GM11168 (cell line): ENCODE results near the gene TBC1D23.
"Not testable (repeated sequence)": the region's sequence is repeated elsewhere in the genome, so short reads cannot be mapped to it uniquely, and the experiment has no call there.

Source experiments
- in situ Hi-C: fragments of 300-500 bp; cut with MboI; formaldehyde crosslinking; loops from one replicate; pipeline ENCODE4 v1.12.0; 2022; ENCODE audit warnings: low sequenced_read_pairs; ENCODE audit not compliant: unreplicated experiment

Gene TBC1D23

GRCh38 chr3:100289339-100289738 is 28.5 kb downstream of the TBC1D23 start:
- in situ Hi-C loops: no loop called here

- in situ Hi-C loops: no loop called here
Measured at GRCh38 chr3:100295089-100295488, 34.3 kb downstream of the TBC1D23 start.

- in situ Hi-C loops: no loop called here
Measured at GRCh38 chr3:100297784-100298183, 37.0 kb downstream of the TBC1D23 start.

DNA sequence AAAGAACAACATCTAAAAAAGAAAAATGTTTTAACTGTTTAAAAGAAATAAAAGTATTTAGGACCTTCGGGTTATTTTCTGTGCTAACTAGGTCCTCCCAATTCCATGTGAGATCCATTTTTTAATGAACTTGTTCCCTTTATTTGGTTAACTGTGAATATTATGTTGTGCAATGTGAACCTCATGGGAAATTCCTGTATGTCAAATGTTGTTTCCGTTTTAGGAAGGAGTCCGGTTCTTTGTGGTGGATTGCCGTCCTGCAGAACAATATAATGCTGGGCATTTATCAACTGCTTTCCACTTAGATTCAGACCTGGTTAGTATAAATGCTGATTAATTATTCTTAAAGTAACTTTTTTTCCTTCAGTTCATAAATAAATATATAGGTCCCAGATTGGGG is 38.2 kb downstream of the TBC1D23 start:
- in situ Hi-C loops: no loop called here

DNA sequence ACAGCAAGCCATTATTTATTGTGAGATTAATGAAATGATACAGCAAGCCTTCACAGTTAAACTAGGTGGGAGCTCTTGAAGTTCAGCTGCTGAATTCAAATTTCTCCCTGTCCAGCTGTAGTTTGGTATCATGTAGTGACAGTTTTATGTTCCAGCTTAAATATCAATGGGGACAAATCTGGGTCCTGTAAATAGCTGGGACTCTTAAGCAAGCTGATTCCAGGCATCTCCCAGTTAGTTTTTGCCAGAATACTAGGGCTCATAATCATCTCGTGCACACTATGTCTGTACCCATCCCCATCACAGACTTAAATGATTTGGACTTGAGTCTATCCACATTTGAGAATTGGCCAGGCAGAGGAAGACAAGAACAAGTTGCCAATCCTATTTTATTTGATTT is 45.9 kb downstream of the TBC1D23 start:
- in situ Hi-C loops: no loop called here

DNA sequence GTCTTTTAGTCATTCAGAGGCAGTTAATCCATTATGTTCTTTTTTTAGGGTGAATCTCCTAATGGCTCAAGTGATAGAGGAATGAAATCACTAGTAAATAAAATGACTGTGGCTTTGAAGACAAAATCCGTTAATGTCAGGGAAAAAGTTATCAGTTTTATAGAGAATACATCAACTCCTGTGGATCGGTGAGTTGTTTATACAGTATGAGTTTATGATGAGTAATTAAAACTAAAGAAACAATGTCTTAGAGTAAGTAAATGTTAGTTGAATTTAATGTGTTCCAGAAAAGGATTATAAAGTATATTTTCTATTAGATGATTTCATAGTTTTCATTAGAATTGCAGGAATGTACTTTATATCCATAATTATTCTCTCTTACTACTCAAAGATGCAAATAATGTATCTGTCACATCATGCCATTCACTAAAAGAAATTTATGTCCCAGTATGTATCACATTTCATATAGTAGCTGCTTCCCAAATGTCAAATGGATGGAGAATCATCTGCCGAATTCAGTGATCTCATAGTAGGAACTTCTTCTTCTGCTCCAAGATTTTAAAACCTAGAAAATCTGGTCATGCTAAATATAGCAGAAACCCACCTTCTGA is 49.7 kb downstream of the TBC1D23 start:
- in situ Hi-C loops: no loop called here

- in situ Hi-C loops: no loop called here
Measured at GRCh38 chr3:100311011-100311410, 50.2 kb downstream of the TBC1D23 start.

DNA sequence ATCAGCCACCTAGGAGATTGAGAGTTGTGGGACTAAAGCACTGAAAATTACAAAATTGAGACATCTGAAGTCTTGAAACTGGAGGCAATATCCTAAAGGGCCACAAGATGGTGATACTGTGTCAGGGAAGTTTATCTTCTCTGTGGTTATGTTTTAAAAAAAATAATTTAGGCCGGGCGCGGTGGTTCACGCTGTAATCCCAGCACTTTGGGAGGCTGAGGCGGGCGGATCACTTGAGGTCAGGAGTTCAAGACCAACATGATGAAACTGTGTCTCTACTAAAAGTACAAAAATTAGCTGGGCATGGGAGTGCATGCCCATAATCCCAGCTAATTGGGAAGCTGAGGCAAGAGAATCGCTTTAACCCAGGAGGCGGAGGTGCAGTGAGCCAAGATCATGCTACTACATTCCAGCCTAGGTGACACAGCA is 55.9 kb downstream of the TBC1D23 start:
- in situ Hi-C loops: no loop called here

GRCh38 chr3:100317912-100318311 is 57.1 kb downstream of the TBC1D23 start:
- in situ Hi-C loops: no loop called here

DNA sequence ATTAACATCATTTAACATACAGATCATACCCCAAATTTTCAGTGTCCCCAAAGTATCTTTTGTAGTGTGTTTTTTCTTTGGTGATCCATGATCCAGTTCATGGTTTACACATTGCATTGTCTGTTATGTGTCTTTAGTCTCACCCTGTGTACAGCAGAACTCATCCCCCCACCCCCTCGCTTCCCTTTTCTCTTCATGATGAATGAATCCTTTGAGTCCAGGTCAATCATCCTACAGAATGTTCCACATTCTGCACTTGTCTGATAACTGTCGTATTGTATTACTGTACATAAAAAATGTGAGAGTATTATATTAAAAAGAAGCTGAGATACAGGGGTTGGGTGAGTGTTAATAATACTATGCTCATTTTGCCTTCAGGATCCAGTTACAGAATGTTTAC is 59.2 kb downstream of the TBC1D23 start:
- in situ Hi-C loops: no loop called here

- in situ Hi-C loops: no loop called here
Measured at GRCh38 chr3:100324044-100324443, 63.3 kb downstream of the TBC1D23 start.

GRCh38 chr3:100325827-100326226 is 65.0 kb downstream of the TBC1D23 start:
- in situ Hi-C loops: no loop called here

DNA sequence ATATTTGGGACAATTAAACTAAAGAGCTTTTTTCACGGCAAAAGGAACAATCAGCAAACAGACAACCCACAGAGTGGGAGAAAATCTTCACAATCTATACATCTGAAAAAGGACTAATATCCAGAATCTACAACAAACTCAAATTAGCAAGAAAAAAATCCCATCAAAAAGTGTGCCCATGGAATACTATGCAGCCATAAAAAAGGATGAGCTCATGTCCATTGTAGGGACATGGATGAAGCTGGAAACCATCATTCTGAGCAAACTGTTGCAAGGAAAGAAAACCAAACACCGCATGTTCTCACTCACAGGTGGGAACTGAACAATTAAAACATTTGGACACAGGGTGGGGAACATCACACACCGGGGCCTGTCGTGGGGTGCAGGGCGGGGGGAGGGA is 66.6 kb downstream of the TBC1D23 start:
- in situ Hi-C loops: not testable (repeated sequence)

- in situ Hi-C loops: no loop called here
Measured at GRCh38 chr3:100329800-100330489, 69.2 kb downstream of the TBC1D23 start.

DNA sequence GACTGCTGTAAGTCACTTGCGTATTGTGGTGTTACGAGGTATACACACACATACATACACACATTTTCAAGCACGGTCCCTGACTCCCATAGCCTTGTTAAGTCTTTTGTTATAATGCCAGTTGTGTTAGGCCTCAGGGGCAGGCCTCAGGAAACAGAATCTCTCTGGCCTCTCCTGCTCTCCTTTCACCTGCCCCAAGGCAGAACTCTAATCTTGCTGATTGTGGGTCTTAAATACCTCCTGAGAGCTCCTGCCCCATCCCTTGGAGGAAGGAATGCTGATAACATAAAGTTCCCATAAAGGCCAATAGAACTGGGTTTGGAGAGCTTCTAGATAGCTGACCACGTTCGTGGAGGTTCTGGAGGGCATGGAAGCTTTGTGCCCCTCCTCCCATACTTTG is 69.9 kb downstream of the TBC1D23 start:
- in situ Hi-C loops: no loop called here

GRCh38 chr3:100331660-100332059 is 70.9 kb downstream of the TBC1D23 start:
- in situ Hi-C loops: no loop called here

DNA sequence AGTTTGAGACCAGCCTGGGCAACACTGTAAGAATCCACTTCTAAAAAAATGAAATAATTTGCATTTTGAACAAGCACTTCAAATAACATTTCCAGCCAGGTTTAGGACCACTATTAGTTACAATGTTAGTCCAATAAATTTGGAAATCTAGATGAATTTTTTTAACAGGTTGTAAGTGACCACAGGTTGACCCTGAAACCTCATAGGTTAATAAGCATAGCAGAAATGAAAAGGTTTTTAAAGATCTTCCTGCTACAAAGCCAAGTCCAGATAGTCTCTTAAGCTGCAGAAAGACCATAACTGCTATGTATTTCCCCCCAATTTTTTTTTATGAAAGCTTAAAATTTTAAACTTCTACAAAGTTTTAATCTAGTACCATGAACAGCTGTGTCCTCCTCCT is 72.3 kb downstream of the TBC1D23 start:
- in situ Hi-C loops: no loop called here

DNA sequence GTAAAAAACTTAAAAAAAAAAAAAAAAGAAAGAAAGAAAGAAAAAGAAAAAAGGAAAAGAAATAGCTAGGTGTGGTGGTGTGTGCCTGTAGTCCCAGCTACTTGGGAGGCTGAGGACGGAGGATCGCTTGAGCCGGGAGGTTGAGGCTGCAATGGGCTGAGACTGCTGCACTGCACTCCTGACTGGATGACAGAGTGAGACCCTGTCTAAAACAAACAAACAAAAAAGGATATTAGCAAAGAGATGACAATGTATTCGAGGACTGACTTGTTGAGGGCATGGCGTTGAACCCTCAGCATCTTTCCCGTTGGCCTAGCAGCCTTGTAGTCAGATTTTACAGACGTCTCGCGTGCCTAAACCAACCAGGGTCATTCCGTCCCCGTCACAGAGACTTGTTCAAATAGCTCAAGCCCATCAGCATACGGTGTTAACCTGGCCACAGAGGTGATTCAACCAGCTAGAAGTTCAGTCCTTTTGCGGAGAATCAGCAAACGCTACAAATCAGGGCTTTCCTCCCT is 73.2 kb downstream of the TBC1D23 start:
- in situ Hi-C loops: no loop called here

GRCh38 chr3:100334488-100335351 is 73.9 kb downstream of the TBC1D23 start, which contains the start of gene NIT2:
TSS of gene NIT2 (plus strand) at chr3:100334757. CDS start at chr3:100334792, 35 bp downstream.
- in situ Hi-C loops: no loop called here

DNA sequence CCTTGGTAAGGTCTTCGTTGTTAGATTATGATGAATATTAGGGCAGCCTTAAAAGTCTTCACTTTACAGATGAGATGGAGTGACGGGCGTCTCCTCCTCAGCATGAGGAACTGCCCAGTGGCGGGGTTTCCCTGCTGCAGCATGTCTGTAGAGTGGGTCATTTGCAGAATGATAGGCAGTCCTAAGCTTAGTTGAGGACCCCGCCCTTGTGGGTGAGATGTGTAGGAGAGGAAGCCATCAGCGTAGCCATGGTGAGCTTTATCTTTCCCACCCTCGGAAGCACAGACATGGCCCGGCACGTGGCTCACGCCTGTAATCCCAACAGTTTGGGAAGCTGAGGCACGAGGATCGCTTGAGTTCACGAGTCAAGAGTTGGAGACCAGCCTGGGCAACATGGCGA is 74.6 kb downstream of the TBC1D23 start:
- in situ Hi-C loops: no loop called here

DNA sequence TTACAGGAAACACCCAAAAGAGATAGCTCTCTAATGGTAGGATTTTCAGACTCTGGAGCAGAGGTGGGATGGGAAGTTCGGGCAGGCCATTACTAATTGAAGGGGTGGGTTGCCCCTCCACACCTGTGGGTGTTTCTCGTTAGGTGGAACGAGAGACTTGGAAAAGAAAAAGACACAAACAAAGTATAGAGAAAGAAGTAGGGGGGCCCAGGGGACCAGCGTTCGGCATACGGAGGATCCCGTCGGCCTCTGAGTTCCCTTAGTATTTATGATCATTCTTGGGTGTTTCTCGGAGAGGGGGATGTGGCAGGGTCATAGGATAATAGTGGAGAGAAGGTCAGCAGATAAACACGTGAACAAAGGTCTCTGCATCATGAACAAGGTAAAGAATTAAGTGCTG is 75.4 kb downstream of the TBC1D23 start:
- in situ Hi-C loops: not testable (repeated sequence)
